ENCODE measurements around the gene MOV10L1. TPM values are rescaled to one million over a fixed set of nuclear protein-coding genes. Genes with fewer than 3 reads are reported as not detected.

MOV10L1 gene
- total RNA-seq, 4 donors from 2014 or later: 0.67 TPM; not detected in 3

DNA sequence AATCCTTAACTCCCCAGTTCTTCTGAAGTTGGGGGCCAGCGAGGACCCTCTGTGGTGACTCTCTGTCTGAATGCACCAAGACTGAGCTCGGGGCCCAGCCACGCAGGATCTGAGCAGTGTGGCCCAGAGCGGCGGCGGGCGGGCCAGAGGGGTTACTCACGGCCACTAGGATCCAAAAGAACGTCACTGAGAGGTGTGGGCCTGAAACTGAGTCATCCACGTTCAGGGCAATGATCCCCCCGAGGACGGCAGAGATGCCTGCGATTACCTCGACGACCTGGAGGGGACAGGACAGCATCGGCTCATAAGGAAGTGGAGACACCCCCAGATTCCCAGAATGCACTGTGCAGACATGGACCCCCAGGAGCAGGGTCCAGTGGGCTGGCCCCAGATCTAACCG, 15.8 kb upstream of the MOV10L1 start:
- Histone ChIP-seq H3K36me3 (no peaks in the 10 kb centered on the region), H3K4me1 (no peaks in the 10 kb centered on the region), H3K27ac (no peak overlapping the region), H3K9me3 (no peaks in the 10 kb centered on the region), H3K27me3 (no peaks in the 10 kb centered on the region), H3K4me3 (no peak overlapping the region)
- DNase-seq: no peak
- TF ChIP-seq POLR2A (IDR thresholded peaks at IDR 0.05): no peak
- TF ChIP-seq, protein P1, sequence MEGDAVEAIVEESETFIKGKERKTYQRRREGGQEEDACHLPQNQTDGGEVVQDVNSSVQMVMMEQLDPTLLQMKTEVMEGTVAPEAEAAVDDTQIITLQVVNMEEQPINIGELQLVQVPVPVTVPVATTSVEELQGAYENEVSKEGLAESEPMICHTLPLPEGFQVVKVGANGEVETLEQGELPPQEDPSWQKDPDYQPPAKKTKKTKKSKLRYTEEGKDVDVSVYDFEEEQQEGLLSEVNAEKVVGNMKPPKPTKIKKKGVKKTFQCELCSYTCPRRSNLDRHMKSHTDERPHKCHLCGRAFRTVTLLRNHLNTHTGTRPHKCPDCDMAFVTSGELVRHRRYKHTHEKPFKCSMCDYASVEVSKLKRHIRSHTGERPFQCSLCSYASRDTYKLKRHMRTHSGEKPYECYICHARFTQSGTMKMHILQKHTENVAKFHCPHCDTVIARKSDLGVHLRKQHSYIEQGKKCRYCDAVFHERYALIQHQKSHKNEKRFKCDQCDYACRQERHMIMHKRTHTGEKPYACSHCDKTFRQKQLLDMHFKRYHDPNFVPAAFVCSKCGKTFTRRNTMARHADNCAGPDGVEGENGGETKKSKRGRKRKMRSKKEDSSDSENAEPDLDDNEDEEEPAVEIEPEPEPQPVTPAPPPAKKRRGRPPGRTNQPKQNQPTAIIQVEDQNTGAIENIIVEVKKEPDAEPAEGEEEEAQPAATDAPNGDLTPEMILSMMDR (IDR thresholded peaks at IDR 0.05): no peak

DNA sequence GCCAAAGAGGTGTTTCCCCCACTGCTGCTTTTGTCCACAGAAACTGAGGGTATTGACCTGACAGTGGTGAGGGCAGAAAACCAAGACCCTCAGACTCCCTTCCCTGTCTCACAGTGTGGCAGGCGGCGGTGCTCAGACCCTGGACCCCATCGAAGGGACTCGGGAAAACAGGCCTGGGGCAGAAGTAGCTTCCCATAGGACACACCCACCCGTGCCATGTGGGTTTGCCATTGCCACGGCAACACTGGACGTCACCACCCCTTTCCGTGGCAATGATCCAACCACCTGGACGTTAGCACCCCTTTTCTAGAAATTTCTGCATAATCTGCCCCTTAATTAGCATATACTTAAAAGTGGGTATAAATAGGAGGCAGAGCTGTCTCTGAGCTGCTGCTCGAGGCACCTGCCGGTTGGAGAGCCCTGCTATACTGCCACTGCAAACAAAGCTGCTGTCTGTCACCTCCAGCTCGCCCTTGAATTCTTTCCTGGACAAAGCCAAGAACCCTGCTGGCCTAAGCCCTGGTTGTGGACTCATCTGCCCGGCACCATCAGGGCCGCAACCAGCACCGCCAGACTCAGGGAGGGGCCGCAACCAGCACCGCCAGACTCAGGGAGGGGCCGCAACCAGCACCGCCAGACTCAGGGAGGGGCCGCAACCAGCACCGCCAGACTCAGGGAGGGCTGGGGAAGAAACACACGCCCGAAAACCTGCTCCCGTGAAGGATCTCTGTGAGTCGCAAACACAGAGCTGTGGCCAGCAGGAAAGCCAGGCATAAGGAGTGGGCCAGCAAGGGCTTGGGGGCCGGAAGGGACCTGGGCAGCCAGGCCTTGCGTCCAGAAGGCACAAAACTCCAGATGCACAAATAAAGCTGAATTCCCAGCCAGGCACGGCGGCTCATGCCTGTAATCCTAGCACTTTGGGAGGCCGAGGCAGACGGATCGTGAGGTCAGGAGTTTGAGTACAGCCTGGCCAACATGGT, 15.0 kb upstream of the MOV10L1 start:
- Histone ChIP-seq H3K27me3 (no peaks in the 10 kb centered on the region), H3K4me1 (no peaks in the 10 kb centered on the region), H3K4me3 (no peak overlapping the region), H3K27ac (no peak overlapping the region), H3K36me3 (no peaks in the 10 kb centered on the region), H3K9me3 (no peaks in the 10 kb centered on the region)
- DNase-seq: no peak
- no peak for TF ChIP-seq POLR2A (IDR thresholded peaks at IDR 0.05)
- TF ChIP-seq, protein P1 (IDR thresholded peaks at IDR 0.05): no peak

DNA sequence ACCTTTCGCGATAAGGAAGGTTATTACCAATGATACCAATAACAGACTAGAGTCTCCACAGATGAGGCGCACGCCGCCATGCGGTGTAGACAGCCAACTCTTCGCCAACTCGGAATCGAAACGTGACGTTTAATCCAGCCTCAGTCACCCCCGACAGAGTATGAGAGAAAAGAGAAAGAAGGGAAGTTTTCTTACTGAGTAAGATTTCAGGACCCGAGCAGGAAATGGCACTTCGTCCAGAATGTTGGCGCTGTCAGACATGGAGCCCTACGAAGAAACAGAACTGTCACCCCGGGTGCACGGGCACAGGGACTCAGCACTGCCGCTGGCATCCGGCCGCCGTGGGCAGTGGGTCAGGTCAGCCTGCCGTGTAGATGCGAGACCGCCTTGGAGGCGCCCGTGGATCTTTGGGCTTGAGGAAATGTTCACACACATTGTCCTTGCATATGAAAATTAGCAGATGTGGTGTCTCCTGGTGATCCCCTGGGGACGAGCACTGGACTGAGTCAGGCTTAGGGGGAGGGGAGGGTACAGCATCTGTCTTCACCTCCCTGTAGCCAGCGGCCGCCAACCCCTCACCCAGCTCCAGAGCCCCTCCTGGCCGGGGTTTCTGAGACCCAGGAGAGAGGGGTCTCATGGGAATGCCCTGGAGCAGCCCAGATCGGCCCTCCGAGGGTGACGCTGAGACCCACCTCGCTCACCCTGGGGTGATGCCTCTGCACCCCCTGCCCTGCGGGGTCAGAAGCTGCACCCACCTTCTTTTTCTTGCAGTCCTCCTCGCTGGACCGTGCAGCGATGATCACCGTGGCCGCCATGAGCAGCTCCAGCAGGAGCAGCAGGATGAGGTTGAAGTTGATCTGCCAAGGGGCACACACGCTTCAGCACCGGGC, 12.9 kb upstream of the MOV10L1 start:
- Histone ChIP-seq H3K27me3 (no peaks in the 10 kb centered on the region), H3K4me3 (no peak overlapping the region), H3K4me1 (no peaks in the 10 kb centered on the region), H3K36me3 (no peaks in the 10 kb centered on the region), H3K9me3 (no peaks in the 10 kb centered on the region), H3K27ac (no peak overlapping the region)
- no peak for DNase-seq
- TF ChIP-seq, protein P1 (IDR thresholded peaks at IDR 0.05): no peak
- no peak for TF ChIP-seq POLR2A (IDR thresholded peaks at IDR 0.05)

DNA sequence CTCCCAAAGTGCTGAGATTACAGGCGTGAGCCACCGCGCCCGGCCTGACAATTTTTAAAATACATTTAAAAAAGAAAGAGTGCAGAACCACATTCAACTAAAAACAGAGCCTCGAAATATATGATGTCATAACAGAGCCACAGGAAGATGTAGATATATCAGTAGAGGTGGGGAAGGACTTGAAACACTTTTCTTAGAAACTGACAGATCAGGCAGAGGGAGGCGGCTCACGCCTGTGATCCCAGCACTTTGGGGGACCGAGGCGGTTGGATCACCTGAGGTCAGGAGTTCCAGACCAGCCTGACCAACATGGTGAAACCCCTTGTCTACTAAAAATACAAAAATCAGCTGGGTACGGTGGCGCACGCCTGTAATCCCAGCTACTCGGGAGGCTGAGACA, 11.6 kb upstream of the MOV10L1 start:
- H3K9me3 ChIP-seq: no peaks in the 10 kb centered on the region
- H3K27me3 ChIP-seq: no peaks in the 10 kb centered on the region
- no peaks in the 10 kb centered on the region for H3K4me1 ChIP-seq
- no peaks in the 10 kb centered on the region for H3K36me3 ChIP-seq
- no peak for TF ChIP-seq POLR2A (IDR thresholded peaks at IDR 0.05)
- TF ChIP-seq, protein P1 (IDR thresholded peaks at IDR 0.05): no peak
- no peak overlapping the region for H3K4me3 ChIP-seq
- H3K27ac ChIP-seq: no peak overlapping the region
- DNase-seq: no peak

DNA sequence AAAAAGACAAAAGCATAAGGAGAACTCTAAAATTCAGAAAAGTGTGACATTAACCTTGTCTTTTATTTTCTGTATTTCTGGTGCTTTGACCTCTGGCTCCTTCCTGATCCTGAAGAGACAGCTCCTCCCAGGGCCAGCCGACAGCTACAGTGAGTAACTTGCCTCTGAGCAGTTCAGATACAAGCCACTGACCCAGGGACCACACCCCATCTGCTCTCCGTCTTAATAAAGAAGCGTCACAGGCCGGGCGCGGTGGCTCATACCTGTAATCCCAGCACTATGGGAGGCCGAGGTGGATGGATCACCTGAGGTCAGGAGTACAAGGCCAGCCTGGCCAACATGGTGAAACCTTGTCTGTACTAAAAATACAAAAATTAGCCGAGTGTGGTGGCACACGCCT, 11.0 kb upstream of the MOV10L1 start:
- no peak overlapping the region for H3K27ac ChIP-seq
- DNase-seq: peak in 1 of 3 donors; percentile 62
- no peak overlapping the region for H3K4me3 ChIP-seq
- H3K36me3 ChIP-seq: no peaks in the 10 kb centered on the region
- TF ChIP-seq POLR2A (IDR thresholded peaks at IDR 0.05): no peak
- TF ChIP-seq, protein P1 (IDR thresholded peaks at IDR 0.05): no peak
- no peaks in the 10 kb centered on the region for H3K4me1 ChIP-seq
- no peaks in the 10 kb centered on the region for H3K27me3 ChIP-seq
- no peaks in the 10 kb centered on the region for H3K9me3 ChIP-seq

Measured in Peyer's patch (tissue), 4 donors.